Panc1 (cell line): ENCODE measurements around the gene USP14.

ENCODE experiments used
- POLR2AphosphoS5 ChIP-seq: IDR thresholded peaks from 2 replicates; pipeline ENCODE4 v1.6.1; 2012; ENCODE audit warnings: mild to moderate bottlenecking, low read depth, low read length, moderate library complexity
- SIN3A ChIP-seq: IDR thresholded peaks from 2 replicates; pipeline ENCODE4 v1.6.1; 2012; ENCODE audit warnings: low read depth, mild to moderate bottlenecking, low read length, moderate library complexity, borderline replicate concordance; ENCODE audit not compliant: insufficient read depth
- TF ChIP-seq, protein P1 (sequence below): fragments of 450-650 bp; IDR thresholded peaks from 2 replicates; pipeline ENCODE4 v1.5.1; 2017; ENCODE audit warnings: mild to moderate bottlenecking
- TF ChIP-seq, protein P2 (sequence below), 2 experiments: IDR thresholded peaks; 2 replicates each; pipeline ENCODE4 v1.6.1; 2011 to 2012; ENCODE audit warnings: low read depth in 2 of 2, control low read depth in 1 of 2, low read length in 1 of 2, mild to moderate bottlenecking in 1 of 2, moderate library complexity in 1 of 2; ENCODE audit not compliant: insufficient read depth in 1 of 2

DNA sequence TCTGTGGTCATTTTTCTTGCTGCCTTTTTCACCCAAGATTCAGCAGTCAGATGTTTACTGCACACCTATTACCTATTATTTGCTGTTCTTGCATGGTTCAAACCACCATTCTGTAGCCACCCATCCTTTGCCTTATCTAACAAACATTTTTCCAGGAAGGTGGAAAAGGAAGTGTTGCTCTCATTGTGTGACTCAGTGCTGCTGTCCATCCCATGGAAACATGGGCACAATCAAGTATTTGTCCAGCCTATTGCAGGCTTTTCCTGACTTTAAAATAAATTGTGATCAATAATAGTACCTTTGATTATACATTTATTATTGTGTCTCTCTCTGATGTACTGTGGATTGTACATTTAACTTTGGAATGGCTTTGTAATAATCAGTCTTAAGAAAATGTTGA is 53.2 kb downstream of the USP14 start:
- TF ChIP-seq, protein P1, sequence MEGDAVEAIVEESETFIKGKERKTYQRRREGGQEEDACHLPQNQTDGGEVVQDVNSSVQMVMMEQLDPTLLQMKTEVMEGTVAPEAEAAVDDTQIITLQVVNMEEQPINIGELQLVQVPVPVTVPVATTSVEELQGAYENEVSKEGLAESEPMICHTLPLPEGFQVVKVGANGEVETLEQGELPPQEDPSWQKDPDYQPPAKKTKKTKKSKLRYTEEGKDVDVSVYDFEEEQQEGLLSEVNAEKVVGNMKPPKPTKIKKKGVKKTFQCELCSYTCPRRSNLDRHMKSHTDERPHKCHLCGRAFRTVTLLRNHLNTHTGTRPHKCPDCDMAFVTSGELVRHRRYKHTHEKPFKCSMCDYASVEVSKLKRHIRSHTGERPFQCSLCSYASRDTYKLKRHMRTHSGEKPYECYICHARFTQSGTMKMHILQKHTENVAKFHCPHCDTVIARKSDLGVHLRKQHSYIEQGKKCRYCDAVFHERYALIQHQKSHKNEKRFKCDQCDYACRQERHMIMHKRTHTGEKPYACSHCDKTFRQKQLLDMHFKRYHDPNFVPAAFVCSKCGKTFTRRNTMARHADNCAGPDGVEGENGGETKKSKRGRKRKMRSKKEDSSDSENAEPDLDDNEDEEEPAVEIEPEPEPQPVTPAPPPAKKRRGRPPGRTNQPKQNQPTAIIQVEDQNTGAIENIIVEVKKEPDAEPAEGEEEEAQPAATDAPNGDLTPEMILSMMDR = no peak
- no peak for TF ChIP-seq POLR2AphosphoS5
- TF ChIP-seq SIN3A = no peak
- TF ChIP-seq, protein P2, sequence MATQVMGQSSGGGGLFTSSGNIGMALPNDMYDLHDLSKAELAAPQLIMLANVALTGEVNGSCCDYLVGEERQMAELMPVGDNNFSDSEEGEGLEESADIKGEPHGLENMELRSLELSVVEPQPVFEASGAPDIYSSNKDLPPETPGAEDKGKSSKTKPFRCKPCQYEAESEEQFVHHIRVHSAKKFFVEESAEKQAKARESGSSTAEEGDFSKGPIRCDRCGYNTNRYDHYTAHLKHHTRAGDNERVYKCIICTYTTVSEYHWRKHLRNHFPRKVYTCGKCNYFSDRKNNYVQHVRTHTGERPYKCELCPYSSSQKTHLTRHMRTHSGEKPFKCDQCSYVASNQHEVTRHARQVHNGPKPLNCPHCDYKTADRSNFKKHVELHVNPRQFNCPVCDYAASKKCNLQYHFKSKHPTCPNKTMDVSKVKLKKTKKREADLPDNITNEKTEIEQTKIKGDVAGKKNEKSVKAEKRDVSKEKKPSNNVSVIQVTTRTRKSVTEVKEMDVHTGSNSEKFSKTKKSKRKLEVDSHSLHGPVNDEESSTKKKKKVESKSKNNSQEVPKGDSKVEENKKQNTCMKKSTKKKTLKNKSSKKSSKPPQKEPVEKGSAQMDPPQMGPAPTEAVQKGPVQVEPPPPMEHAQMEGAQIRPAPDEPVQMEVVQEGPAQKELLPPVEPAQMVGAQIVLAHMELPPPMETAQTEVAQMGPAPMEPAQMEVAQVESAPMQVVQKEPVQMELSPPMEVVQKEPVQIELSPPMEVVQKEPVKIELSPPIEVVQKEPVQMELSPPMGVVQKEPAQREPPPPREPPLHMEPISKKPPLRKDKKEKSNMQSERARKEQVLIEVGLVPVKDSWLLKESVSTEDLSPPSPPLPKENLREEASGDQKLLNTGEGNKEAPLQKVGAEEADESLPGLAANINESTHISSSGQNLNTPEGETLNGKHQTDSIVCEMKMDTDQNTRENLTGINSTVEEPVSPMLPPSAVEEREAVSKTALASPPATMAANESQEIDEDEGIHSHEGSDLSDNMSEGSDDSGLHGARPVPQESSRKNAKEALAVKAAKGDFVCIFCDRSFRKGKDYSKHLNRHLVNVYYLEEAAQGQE (IDR thresholded peaks at IDR 0.05; ENCODE audit: insufficient read depth in 1 of 2, low read depth in 2 of 2, low read length in 1 of 2) = no peak
